DND-41 (cell line): ENCODE measurements around the gene TLE1.

Experiments
- EZH2 ChIP-seq: IDR thresholded peaks from 3 replicates; pipeline ENCODE4 v1.6.1; 2012; ENCODE audit warnings: borderline replicate concordance, low read depth, mild to moderate bottlenecking, moderate library complexity, low read length, inconsistent platforms; ENCODE audit not compliant: severe bottlenecking
- TF ChIP-seq, protein P1 (sequence below): IDR thresholded peaks from 2 replicates; pipeline ENCODE4 v1.5.1; 2012; ENCODE audit warnings: borderline replicate concordance, low read length, moderate library complexity, mild to moderate bottlenecking; ENCODE audit not compliant: poor library complexity, severe bottlenecking; ENCODE audit errors: extremely low read depth

DNA sequence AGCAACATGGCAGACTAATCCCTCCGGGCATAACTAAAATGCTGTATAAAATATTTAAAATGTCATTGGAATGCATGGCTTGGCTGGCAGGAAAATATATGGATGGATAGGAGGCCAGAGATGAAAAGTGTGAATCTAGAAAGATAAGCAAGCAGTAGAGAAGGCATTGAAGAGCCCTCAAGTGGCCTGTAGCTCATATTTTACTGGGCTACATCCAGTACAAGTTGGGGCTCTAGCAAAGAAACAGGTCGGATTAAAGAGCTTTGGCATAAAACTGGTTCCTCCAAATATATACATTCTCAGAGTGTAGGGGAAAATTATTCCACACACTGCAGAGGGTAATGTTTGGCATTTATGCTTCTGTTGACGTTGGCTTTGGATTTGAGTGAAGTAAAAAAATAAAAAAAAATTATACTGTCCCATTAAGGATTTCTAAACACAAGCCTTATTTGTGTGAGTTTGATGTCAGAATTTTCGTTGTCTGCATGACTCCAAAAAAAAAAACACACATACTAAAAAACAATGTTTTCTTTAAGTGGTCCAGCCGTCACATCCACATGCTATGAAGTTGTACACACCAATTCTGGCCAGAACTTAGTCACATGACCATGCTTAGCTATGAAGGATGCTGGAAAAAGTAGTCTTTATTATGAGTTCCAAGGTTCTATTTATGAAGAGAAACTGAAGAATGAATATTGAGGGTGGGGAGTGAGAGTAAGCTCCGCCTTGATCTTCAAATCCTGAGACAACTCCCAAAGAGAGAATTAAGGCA, 147.0 kb downstream of the TLE1 start:
- TF ChIP-seq, protein P1, sequence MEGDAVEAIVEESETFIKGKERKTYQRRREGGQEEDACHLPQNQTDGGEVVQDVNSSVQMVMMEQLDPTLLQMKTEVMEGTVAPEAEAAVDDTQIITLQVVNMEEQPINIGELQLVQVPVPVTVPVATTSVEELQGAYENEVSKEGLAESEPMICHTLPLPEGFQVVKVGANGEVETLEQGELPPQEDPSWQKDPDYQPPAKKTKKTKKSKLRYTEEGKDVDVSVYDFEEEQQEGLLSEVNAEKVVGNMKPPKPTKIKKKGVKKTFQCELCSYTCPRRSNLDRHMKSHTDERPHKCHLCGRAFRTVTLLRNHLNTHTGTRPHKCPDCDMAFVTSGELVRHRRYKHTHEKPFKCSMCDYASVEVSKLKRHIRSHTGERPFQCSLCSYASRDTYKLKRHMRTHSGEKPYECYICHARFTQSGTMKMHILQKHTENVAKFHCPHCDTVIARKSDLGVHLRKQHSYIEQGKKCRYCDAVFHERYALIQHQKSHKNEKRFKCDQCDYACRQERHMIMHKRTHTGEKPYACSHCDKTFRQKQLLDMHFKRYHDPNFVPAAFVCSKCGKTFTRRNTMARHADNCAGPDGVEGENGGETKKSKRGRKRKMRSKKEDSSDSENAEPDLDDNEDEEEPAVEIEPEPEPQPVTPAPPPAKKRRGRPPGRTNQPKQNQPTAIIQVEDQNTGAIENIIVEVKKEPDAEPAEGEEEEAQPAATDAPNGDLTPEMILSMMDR: no peak
- no peak for TF ChIP-seq EZH2
